Measurements from ENCODE around the gene MADD.

DNA sequence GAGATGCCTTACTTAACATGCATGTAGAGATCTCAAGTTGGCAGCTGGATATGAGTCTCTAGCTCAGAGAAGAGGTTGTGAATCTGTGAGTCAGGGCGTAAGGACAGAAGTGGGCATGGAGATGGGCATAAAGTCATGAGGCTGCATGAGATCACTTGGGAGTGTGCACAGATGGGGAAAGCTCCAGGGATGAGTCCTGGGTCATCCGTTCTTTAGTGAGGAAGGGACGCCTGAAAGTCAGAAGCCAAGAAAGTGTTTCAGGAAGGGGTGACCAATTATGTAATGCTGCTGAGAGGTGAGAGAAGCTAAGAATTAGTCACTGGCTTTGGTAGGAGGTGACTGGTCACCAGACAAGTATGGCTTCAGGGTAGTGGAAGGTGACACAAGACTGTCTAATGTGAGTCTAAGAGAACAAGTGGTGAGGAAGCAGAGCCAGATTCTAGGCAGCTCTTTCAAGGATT lies 28.1 kb upstream of the MADD start:
- TF ChIP-seq CTCF (IDR thresholded peaks at IDR 0.05) (no peak), POLR2A (IDR thresholded peaks at IDR 0.05) (no peak)

Data from thyroid gland (tissue), 4 donors.